Osteocyte (in vitro differentiated cells): ENCODE data around the gene PRKAR2A. TPM values are rescaled to one million over a fixed set of nuclear protein-coding genes. Genes with fewer than 3 reads are reported as not detected.
"Not testable (repeated sequence)": the region's sequence is repeated elsewhere in the genome, so short reads cannot be mapped to it uniquely, and the experiment has no call there.

Experiments used
- DNase-seq: peaks from one replicate; pipeline ENCODE4 v3.0.0; 2021; ENCODE audit warnings: mixed read lengths; ENCODE audit not compliant: unreplicated experiment; ENCODE audit errors: extremely low spot score
- H3K27ac Mint-ChIP-seq: one replicate; pipeline ENCODE4 v1.8.0; 2021; ENCODE audit warnings: mild to moderate bottlenecking, mixed read lengths; ENCODE audit not compliant: unreplicated experiment
- H3K27me3 Mint-ChIP-seq: one replicate; pipeline ENCODE4 v1.8.0; 2021; ENCODE audit warnings: mixed read lengths; ENCODE audit not compliant: unreplicated experiment
- H3K36me3 Mint-ChIP-seq: one replicate; pipeline ENCODE4 v1.8.0; 2021; ENCODE audit warnings: mixed read lengths; ENCODE audit not compliant: unreplicated experiment
- H3K4me1 Mint-ChIP-seq: one replicate; pipeline ENCODE4 v1.8.0; 2021; ENCODE audit warnings: mixed read lengths; ENCODE audit not compliant: unreplicated experiment
- H3K4me3 Mint-ChIP-seq: one replicate; pipeline ENCODE4 v1.8.0; 2021; ENCODE audit warnings: mild to moderate bottlenecking, moderate library complexity, mixed read lengths; ENCODE audit not compliant: unreplicated experiment
- H3K9me3 Mint-ChIP-seq: one replicate; pipeline ENCODE4 v1.8.0; 2021; ENCODE audit warnings: mixed read lengths; ENCODE audit not compliant: unreplicated experiment
- total RNA-seq: library from RNA; stranded (reverse); gene quantifications from 2 replicates; pipeline ENCODE4 v1.2.1, GENCODE V29; 2021
- TF ChIP-seq, protein P1 (sequence below): fragments of 200-600 bp; sonication (generic); IDR thresholded peaks from 2 replicates; pipeline ENCODE4 v1.5.0; 2021; ENCODE audit warnings: antibody characterized with exemption, mild to moderate bottlenecking, moderate library complexity

Gene PRKAR2A
- total RNA-seq, 1 donor from 2014 or later: 61.6 TPM

DNA sequence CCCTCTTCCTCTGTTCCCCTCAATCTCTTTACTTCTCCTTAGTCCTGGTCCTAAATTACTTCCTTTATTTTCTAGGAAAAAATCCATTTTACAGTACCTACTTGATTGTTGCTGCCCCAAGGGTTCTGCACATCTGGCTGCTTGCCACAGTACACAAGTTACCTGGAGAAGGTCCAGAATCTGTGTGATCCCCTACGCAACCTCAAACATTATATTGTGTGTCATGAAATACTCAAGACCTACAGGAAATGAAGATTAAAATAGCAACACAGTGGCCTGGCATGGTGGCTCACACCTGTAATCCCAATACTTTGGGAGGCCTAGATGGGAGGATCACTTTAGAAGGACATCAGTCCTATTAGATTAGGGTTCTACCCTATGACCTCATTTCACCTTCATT lies 48.7 kb downstream of the PRKAR2A start:
- DNase-seq: no peak
- TF ChIP-seq, protein P1, sequence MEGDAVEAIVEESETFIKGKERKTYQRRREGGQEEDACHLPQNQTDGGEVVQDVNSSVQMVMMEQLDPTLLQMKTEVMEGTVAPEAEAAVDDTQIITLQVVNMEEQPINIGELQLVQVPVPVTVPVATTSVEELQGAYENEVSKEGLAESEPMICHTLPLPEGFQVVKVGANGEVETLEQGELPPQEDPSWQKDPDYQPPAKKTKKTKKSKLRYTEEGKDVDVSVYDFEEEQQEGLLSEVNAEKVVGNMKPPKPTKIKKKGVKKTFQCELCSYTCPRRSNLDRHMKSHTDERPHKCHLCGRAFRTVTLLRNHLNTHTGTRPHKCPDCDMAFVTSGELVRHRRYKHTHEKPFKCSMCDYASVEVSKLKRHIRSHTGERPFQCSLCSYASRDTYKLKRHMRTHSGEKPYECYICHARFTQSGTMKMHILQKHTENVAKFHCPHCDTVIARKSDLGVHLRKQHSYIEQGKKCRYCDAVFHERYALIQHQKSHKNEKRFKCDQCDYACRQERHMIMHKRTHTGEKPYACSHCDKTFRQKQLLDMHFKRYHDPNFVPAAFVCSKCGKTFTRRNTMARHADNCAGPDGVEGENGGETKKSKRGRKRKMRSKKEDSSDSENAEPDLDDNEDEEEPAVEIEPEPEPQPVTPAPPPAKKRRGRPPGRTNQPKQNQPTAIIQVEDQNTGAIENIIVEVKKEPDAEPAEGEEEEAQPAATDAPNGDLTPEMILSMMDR: no peak
- Mint-ChIP-seq H3K27ac (no peak overlapping the region), H3K36me3 (peaks cover 2% of the 10 kb centered on the region), H3K4me3 (no peak overlapping the region), H3K27me3 (no peaks in the 10 kb centered on the region), H3K9me3 (no peaks in the 10 kb centered on the region), H3K4me1 (peaks cover 5% of the 10 kb centered on the region)

DNA sequence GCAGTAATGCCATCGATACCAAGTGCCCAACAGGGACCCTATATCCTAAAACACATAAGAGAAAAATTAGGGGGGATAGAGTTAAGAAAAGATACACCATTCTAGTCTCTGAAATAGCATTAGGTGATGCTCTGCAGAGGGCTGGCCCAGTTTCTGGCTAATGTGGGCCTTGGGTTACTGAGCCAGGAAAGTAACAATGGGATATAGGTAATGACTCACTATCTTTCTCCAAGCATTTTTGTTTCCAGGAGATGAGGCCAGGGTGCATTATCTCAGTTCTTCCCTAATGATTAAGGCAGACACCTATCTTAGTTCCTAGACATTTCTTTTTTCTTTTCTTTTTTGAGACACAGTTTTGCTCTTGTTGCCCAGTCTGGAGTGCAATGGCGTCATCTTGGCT lies 50.0 kb downstream of the PRKAR2A start:
- Mint-ChIP-seq H3K27me3 (no peaks in the 10 kb centered on the region), H3K9me3 (no peaks in the 10 kb centered on the region), H3K27ac (no peak overlapping the region), H3K4me3 (no peak overlapping the region), H3K4me1 (peaks cover 5% of the 10 kb centered on the region), H3K36me3 (peaks cover 6% of the 10 kb centered on the region)
- TF ChIP-seq, protein P1: no peak
- no peak for DNase-seq

DNA sequence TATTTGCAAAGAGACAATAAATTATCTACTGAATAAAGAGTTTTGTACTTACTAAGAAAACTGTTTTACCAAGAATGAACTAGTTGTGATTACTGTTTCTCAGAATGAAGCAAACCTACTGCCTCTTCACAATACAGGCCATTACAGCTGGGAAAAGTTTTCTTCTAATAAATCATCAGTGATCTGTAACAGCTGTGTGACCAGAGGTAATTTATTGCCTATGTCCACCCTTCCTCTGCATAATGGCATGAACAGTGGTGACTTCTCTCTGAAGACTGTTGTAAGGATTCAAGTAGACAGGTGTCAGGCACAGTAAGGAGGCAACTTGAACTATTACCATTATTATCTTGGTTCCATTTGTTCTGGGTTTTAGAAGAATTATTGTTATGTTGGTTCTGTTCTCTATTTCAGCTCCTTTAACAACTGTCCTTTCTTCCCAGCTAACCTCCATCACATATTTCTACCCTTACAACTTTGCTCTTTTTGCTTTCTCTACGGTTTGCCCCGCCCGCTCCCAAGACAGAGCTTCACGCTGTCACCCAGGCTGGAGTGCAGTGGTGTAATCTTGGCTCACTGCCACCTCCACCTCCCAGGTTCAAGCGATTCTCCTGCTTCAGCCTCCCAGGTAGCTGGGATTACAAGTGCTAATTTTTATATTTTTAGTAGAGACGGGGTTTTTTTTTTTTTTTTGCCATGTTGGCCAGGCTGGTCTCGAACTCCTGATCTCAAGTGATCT lies 51.5 kb downstream of the PRKAR2A start:
- H3K27me3 Mint-ChIP-seq: no peaks in the 10 kb centered on the region
- TF ChIP-seq, protein P1: no peak
- no peak overlapping the region for H3K4me3 Mint-ChIP-seq
- peaks cover 5% of the 10 kb centered on the region for H3K4me1 Mint-ChIP-seq
- no peak for DNase-seq
- H3K36me3 Mint-ChIP-seq: peaks cover 6% of the 10 kb centered on the region
- H3K9me3 Mint-ChIP-seq: no peaks in the 10 kb centered on the region
- no peak overlapping the region for H3K27ac Mint-ChIP-seq

DNA sequence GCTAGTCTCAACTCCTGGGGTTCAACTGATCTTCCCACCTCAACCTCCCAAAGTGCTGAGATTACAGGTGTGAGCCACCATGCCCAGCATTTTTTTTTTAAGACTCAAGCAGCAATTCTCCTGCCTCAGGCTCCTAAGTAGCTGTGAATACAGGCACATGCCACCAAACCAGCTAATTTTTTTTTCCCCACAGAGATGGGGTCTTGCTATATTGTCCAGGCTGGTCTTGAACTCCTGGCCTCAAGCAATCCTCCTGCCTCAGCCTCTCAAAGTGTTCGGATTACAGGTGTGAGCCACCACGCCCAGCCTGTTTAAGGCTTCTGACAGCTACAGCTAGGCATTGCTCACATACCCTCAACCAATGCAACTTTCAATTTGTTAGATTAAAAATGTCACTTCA lies 54.2 kb downstream of the PRKAR2A start:
- not testable (repeated sequence) for H3K4me1 Mint-ChIP-seq, DNase-seq, H3K4me3 Mint-ChIP-seq, H3K9me3 Mint-ChIP-seq, H3K27ac Mint-ChIP-seq, H3K27me3 Mint-ChIP-seq
- H3K36me3 Mint-ChIP-seq: peaks cover 15% of the 10 kb centered on the region

DNA sequence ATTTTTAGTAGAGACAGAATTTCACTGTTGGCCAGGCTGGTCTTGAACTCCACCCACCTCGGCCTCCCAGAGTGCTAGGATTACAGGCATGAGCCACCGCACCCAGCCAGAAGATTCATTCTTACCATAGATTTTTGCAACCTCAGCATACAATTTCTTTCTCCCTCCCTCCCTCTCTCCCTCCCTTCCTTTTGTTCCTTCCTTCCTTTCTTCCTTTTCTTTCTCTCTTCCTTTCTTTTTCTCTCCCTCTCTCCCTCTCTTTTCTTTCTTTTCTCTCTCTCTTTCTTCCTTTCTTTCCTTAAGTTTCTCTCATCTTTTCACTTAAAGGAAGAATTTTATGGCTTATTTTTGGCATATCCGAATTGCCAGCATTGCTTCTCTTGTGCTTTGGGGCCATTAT lies 58.0 kb downstream of the PRKAR2A start:
- Mint-ChIP-seq H3K4me3 (no peak overlapping the region), H3K36me3 (peaks cover 19% of the 10 kb centered on the region), H3K4me1 (peaks cover 4% of the 10 kb centered on the region), H3K9me3 (no peaks in the 10 kb centered on the region), H3K27ac (no peak overlapping the region), H3K27me3 (no peaks in the 10 kb centered on the region)
- TF ChIP-seq, protein P1: no peak
- no peak for DNase-seq
